ENCODE measurements around the gene PSMF1.

The PSMF1 gene

GRCh38 chr20:1207293-1207878 lies 89.0 kb downstream of the PSMF1 start:
- DNase-seq (ENCODE audit: low spot score) = no peak
- no peak overlapping the region for H3K4me3 ChIP-seq (ENCODE audit: severe bottlenecking)
- H3K27me3 ChIP-seq (ENCODE audit: insufficient read depth, poor library complexity, severe bottlenecking) = no peaks in the 10 kb centered on the region
- H3K27ac ChIP-seq (ENCODE audit: poor library complexity, severe bottlenecking) = no peak overlapping the region
- no peak for TF ChIP-seq CTCF (IDR thresholded peaks at IDR 0.05; ENCODE audit: poor library complexity, severe bottlenecking)
- no peaks in the 10 kb centered on the region for H3K36me3 ChIP-seq (ENCODE audit: low read depth)
- no peaks in the 10 kb centered on the region for H3K9me3 ChIP-seq (ENCODE audit: severe bottlenecking)
- no peak for ATAC-seq (ENCODE audit: low read depth)
- no peaks in the 10 kb centered on the region for H3K4me1 ChIP-seq (ENCODE audit: insufficient read depth, poor library complexity, severe bottlenecking)

- Histone ChIP-seq H3K4me1 (ENCODE audit: insufficient read depth, poor library complexity, severe bottlenecking) (no peaks in the 10 kb centered on the region), H3K27me3 (ENCODE audit: insufficient read depth, poor library complexity, severe bottlenecking) (peaks cover 10% of the 10 kb centered on the region), H3K9me3 (ENCODE audit: severe bottlenecking) (no peaks in the 10 kb centered on the region), H3K27ac (ENCODE audit: poor library complexity, severe bottlenecking) (no peak overlapping the region), H3K36me3 (ENCODE audit: low read depth) (no peaks in the 10 kb centered on the region), H3K4me3 (ENCODE audit: severe bottlenecking) (no peak overlapping the region)
- TF ChIP-seq CTCF (IDR thresholded peaks at IDR 0.05; ENCODE audit: poor library complexity, severe bottlenecking) = peak; percentile 33
- ATAC-seq (ENCODE audit: low read depth) (peak; percentile 23; the same call in 1 of the 3 replicates), DNase-seq (ENCODE audit: low spot score) (no peak)
These were observed 91.3 kb downstream of the PSMF1 start for GRCh38 chr20:1209447-1210387.

- no peak for ATAC-seq (ENCODE audit: low read depth)
- Histone ChIP-seq H3K9me3 (ENCODE audit: severe bottlenecking) (no peaks in the 10 kb centered on the region), H3K36me3 (ENCODE audit: low read depth) (no peaks in the 10 kb centered on the region), H3K27ac (ENCODE audit: poor library complexity, severe bottlenecking) (no peak overlapping the region), H3K4me3 (ENCODE audit: severe bottlenecking) (no peak overlapping the region), H3K27me3 (ENCODE audit: insufficient read depth, poor library complexity, severe bottlenecking) (peaks cover 12% of the 10 kb centered on the region), H3K4me1 (ENCODE audit: insufficient read depth, poor library complexity, severe bottlenecking) (no peaks in the 10 kb centered on the region)
- DNase-seq (ENCODE audit: low spot score) = no peak
- TF ChIP-seq CTCF (IDR thresholded peaks at IDR 0.05; ENCODE audit: poor library complexity, severe bottlenecking) = no peak
These were observed 92.1 kb downstream of the PSMF1 start for GRCh38 chr20:1210501-1210900.

GRCh38 chr20:1212023-1212422 lies 93.6 kb downstream of the PSMF1 start:
- no peak for ATAC-seq (ENCODE audit: low read depth)

More at GRCh38 chr20:1212023-1212422, 93.6 kb downstream of the PSMF1 start:
- H3K27me3 ChIP-seq (ENCODE audit: insufficient read depth, poor library complexity, severe bottlenecking) = peaks cover 12% of the 10 kb centered on the region
- H3K27ac ChIP-seq (ENCODE audit: poor library complexity, severe bottlenecking) = no peak overlapping the region
- no peak for DNase-seq (ENCODE audit: low spot score)
- no peak overlapping the region for H3K4me3 ChIP-seq (ENCODE audit: severe bottlenecking)
- H3K9me3 ChIP-seq (ENCODE audit: severe bottlenecking) = no peaks in the 10 kb centered on the region
- H3K36me3 ChIP-seq (ENCODE audit: low read depth) = no peaks in the 10 kb centered on the region
- TF ChIP-seq CTCF (IDR thresholded peaks at IDR 0.05; ENCODE audit: poor library complexity, severe bottlenecking) = no peak
- H3K4me1 ChIP-seq (ENCODE audit: insufficient read depth, poor library complexity, severe bottlenecking) = no peaks in the 10 kb centered on the region
